ENCODE measurements around the gene PRCP.
A peak's percentile ranks its signal among the peaks of the same experiment; 100 is the strongest.
"Not testable (repeated sequence)": the region's sequence is repeated elsewhere in the genome, so short reads cannot be mapped to it uniquely, and the experiment has no call there.

Gene PRCP

DNA sequence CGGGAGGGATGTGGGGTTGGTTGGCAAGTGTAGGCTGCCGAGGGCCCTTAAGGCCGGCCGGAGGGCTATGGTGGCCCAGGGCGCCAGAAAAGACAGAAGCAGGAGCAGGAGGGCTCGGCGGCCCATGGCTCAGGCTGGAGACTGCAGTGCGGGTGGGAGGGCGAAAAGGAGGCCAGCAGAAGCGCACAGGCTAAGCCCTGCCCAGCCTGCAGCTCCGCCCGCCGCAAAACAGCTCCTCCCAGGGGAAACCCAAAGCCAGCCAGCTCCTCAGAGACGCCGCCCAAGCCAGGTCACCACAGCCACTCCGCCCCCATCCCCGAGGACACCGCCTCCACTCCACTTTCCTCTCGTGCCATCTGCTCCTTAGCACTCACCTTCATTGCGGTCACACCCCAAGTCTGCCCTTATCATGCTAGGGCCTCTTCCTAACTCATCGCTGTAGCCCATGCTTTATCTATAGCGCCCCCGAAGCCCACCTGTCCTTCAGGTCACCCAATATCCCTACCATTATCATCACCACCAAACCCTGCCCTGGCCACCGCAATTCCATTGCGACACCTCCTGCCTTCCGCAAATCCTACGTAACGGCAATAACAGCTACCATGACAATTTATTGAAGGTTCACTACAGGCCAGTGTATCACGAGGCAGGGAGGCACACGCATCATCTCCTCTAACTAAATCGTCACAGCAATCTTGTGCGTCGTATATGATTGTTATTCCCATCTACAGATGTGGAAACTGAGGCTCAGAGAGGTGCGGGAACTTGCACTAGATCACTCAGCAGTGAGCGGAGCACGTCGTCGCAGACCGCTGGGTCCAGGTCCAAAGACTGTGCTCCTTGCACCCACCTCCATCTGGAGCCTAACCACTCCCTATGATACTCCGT is at the start of gene PRCP:
TSS of gene PRCP (minus strand) at position 154 of the 888 bp plus-strand sequence. CDS start at position 126, 28 bp downstream.
- DNase-seq, result peak; percentile 78

DNA sequence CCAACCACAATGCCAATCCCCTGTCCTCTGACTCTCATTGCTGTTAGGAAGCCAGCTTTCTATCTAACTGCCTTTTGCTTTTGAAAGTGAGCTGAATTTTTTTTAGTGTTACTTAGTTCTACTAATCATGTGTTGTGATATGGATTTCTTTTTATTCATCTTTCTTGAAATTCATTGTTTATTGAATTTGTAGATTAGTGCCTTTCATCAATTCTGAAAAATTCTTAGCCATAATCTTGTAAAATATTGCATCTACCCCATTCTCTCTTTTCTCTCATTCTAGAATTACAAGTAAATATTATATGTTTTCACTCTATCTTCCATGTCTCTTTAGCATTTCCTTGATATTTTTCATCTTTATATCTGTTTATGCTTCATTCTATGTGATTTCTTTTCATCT is 49.1 kb upstream of the PRCP start:
- no peak for DNase-seq

DNA sequence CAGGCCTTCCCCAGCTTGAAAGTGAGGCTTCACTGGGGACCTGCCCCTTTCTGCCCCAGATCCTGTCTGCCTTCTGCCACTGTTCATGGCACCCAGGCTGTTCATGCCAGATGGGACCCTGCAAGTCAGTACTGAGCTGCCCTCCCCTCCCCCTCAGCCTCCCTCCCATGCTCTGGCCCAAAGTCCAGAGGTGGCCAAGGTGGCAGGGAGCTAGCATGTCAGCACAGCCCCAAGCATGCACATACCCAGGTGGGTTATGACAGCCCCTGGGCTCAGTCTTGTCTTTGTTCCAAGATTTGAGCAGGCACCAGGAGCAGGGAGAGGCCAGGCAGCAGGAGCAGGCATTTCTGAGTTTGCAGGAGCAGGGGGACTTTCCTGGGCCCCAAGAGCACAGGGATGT is 45.5 kb upstream of the PRCP start:
- DNase-seq, result no peak

DNA sequence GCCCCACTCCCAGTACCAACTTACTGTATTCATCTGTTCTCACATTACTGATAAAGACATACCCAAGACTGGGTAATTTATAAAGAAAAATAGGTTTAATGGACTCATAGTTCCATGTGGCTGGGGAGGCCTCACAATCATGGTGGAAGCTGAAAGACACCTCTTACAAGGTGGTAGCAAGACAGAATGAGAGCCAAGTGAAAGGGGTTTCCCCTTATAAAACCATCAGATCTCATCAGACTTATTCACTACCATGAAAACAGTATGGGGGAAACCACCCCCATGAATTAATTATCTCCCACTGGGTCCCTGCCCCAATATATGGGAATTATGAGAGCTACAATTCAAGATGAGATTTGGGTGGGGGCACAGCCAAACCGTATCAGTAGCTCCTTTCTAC is 44.8 kb upstream of the PRCP start:
- not testable (repeated sequence) for DNase-seq

DNA sequence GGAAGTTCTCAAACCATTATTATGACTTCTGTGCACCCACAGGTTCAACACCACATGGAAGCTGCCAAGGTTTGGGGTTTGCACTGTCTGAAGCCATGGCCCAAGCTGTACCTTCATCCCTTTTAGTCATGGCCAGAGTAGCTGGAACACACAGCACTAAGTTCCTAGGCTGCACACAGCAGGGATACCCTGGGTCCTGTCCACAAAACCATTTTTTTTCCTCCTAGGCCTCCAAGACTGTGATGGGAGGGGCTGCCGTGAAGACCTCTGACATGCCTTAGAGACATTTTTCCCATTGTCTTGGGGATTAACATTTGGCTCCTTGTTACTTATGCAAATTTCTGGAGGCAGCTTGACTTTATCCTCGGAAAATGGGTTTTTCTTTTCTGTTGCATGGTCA is 44.0 kb upstream of the PRCP start:
- no peak for DNase-seq

GRCh38 chr11:82943430-82943829 is 43.2 kb upstream of the PRCP start:
- DNase-seq, result not testable (repeated sequence)

DNA sequence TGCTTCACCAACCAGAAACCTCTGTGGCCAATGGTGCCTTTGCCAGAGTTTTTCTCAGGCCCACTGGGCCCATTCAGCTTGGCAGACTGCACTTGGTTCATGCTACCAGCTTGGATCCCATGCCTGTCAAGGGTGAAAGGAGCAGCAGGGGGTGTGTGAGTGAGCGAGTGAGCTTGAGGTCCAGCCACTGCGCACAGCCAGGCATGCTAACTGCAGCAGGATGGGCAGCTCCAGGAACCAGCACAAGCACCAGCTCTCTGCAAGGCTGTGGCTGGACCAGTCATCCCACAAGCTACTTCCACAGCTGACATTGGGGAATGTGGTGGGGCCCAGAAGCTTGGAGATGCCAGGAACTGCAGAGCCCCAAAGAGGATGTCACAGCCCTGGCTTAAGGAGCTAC is 42.1 kb upstream of the PRCP start:
- no peak for DNase-seq

DNA sequence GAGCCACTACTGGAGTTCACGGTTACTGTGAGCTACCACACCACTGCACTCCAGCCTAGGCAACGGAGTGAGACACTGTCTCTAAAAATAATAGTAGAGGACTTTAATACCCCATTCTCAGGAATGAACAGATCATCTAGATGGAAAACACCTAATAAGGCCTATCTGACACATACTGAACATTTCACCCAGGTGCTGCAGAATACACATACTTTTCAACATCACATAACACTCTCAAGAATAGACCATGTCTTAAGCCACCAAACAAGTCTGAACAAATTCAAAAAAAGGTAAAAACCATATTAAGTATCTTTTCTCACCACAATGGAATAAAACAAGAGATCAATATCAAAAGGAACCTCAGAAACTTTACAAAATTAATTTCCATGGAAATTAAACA is 39.2 kb upstream of the PRCP start:
- DNase-seq, result no peak

GRCh38 chr11:82937554-82937953 is 37.3 kb upstream of the PRCP start:
- DNase-seq, result no peak

DNA sequence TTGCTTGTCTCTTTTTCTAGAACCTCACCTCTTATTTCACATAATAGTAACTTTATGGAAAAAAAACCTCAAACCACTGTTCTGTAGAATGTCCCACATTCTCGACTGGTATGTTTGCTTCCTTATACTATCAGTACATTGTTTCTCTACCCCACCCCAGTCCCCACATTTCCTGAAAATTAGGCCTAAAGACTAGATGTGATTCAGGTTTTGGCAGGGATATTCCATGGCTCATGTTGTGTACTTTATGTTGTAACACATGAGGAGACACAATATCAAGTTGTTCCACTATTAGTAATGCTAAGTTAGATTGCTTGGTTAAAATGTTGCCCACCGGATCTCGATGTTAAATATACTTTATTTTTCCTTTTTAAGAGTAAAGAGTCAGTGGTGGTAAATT is 36.0 kb upstream of the PRCP start:
- no peak for DNase-seq

- no peak for DNase-seq
These were observed 32.3 kb upstream of the PRCP start for GRCh38 chr11:82932564-82932963.

GRCh38 chr11:82930734-82931133 is 30.5 kb upstream of the PRCP start:
- no peak for DNase-seq

DNA sequence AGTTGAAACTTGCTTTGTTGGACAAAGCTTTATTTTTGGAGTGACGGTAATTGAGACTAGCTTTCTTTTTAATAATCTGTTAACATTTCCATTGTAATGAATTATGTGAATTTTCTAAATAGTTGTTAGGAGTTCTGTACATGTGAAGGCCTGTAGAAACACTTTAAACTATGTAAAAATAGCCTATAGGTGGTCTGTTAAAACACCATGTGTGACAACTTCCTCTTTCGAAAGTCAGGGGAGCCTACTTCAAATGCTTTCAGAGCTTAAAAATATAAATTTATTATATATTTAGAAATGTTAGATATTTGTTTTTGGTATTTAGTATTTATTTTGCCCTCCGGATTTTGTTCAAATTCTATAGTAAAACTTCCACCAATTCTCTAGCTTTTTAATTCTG is 30.0 kb upstream of the PRCP start:
- DNase-seq, result no peak

- DNase-seq, result no peak
These were observed 28.9 kb upstream of the PRCP start for GRCh38 chr11:82929121-82929520.

DNA sequence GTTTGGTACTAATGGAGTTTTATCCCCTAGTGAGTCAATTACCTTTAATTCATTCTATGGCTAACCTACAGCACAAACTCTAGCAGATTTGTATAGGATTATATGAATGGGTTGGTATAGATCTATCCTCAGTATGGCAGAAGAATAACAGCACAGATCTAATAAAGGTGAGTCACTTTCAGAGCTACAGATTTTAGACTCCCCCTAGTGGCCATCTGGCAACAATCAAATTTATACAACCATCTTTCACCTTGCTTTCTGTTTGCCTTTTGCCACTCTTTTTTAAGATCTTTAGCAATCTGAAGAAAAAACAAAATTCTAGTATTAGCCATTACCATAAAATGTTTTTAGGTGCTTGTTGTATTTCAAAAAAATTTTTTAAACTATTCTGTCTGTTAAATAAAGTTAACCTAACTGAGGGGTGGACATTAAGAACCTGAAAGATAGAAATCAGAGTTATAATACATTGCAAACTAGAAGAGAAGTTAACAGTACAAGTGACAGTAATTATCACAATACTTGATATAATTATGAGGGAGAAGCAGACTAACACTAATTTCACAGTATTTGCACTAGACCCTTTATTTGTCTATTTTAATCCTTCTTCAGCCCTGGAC is 27.1 kb upstream of the PRCP start:
- DNase-seq, result peak; percentile 53

DNA sequence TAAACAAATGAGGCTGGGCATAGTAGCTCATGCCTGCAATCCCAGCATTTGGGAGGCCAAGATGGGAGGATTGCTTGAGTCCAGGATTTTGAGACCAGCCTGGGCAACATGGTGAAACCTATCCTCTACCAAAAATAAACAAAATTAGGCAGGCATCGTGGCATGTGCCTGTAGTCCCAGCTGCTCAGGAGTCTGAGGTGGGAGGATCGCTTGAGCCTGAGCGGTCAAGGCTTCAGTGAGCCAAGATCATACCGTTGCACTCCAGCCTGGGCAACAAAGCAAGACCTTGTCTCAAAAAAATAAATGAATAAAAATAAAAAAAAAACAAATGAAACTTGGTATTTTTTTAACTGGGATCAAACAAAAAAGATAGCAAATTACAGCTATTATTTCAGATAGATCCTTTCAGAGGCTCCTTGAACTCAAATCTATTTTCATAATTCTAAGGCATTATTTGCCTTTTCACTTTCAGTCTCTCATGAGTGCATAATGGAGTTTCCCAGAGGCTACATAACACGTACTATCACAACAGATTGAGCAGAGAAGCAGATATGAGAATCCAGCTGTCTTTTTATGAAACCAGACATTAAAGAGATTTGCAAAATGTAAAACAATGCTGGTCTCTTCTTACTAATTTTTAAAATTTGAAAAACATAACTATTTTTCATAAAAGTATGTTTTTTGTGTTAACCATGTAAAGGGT is 24.4 kb upstream of the PRCP start:
- no peak for DNase-seq

DNA sequence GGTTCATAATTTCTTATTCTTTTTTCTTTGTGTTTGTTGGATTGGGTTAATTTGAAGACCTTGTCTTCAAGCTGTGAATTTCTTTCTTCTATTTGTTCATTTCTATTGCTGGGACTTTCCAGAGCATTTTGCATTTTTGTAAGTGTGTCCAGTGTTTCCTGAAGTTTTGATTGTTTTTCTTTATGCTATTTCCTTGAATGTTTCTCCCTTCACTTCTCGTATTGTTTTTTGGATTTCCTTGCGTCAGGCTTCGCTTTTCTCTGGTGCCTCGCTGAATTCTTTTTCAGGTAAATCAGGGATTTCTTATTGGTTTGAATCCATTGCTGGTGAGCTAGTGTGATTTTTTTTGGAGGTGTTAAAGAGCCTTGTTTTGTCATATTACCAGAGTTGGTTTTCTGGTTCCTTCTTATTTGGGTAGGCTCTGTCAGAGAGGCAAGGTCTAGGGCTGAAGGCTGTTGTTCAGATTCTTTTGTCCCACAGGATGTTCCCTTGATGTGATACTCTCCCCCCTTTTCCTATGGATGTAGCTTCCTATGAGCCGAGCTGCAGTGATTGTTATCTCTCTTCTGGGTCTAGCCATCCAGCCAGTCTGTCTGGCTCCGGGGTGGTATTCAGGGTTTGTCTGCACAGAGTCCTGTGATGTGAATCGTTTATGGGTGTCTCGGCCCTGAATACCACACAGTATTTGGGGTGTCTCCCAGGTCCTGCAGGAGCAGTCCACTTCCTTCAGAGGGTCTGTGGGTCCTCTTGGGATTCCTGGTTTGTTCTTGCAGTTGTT is 22.4 kb upstream of the PRCP start:
- peak; percentile 36 for DNase-seq

DNA sequence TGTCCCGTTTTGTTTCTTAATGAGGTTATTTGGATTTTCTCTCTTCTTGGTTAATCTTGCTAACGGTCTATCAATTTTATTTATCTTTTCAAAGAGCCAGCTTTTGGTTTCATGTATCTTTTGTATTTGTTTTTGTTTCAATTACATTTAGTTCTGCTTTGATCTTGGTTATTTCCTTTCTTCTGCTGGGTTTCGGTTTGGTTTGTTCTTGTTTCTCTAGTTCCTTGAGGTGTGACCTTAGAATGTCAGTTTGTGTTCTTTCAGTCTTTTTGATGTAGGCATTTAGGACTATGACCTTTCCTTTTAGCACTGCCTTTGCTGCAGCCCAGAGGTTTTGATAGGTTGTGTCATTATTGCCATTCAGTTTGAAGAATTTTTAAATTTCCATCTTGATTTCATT is 20.0 kb upstream of the PRCP start:
- not testable (repeated sequence) for DNase-seq

GRCh38 chr11:82919786-82920185 is 19.6 kb upstream of the PRCP start:
- DNase-seq, result not testable (repeated sequence)

DNA sequence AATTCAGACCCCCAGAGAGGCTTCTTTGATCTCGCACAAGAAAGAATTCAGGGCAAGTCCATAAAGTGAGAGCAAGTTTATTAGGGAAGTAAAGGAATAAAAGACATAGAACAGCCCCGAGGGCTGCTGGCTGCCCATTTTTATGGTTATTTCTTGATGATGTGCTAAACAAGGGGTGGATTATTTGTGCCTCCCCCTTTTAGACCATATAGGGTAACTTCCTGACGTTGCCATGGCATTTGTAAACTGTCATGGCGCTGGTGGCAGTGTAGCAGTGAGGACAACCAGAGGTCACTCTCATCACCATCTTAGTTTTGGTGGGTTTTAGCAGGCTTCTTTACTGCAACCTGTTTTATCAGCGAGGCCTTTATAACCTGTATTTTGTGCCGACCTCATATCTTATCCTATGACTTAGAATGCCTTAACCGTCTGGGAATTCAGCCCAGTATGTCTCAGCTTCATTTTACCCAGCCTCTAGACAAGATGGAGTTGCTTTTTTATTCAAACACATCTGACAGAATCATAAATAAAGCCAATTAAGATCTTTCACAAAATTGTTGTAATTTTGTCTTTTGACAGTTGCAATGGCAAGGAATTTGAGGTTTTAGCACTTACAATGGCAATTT is 8.9 kb upstream of the PRCP start:
- DNase-seq, result no peak

DNA sequence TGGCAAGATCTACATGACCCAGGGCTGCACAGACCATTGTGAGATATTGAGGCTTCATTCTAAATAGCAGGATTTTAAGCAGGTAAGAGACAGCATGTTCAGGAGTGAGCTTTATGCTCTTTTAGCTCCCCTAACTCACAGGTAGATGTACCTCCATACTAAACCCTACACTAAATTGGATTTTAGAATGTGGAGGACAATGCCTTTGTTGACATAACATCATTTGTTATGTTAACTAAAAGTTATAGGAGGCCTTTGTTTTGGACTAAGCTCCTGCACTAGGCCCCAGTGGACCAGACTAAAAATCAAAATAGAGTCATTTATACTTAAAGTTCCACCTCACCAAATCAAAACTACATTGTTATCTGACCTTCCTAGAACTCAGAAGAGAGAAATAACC is 8.1 kb upstream of the PRCP start:
- DNase-seq, result no peak

DNA sequence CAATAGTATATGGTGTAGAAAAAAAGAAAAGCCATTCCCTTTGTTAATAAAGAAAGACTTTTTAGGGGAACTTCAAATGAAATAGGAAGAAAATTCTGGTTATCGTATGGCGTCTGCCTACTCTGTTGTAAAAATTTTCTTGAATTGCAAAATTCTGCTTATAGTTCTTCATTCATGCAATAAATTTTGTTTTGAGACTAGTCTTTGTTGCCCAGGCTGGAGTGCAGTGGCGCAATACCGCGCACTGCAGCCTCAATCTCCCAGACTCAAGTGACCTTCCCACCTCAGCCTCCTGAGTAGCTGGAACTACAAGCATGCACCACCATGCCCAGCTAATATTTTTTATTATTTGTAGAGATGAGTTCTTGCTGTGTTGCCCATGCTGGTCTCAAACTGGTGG is 7.1 kb upstream of the PRCP start:
- no peak for DNase-seq

GRCh38 chr11:82906931-82907330 is 6.7 kb upstream of the PRCP start:
- no peak for DNase-seq

Measured in fibroblast of skin of right quadriceps (primary cell).